GM23338 (cell line): Measurements from ENCODE around the gene ARL8B. TPM values are rescaled to one million over a fixed set of nuclear protein-coding genes. Genes with fewer than 3 reads are reported as not detected.

Experiments
- CTCF ChIP-seq, 2 experiments: fragments of 200-600 bp in 1 of 2; sonication (generic) in 1 of 2; conservative IDR thresholded peaks; 2 replicates each; pipeline versions ENCODE4 v1.5.1 to v1.6.1; 2016 to 2017; ENCODE audit warnings: antibody characterized with exemption in 2 of 2, low read depth in 2 of 2, mild to moderate bottlenecking in 2 of 2, moderate library complexity in 1 of 2
- ETS1 ChIP-seq: IDR thresholded peaks from 2 replicates; pipeline ENCODE4 v1.6.1; 2016; ENCODE audit warnings: antibody characterized with exemption
- JUNB ChIP-seq: IDR thresholded peaks from one replicate; pipeline ENCODE4 v1.6.1; 2016; ENCODE audit warnings: antibody characterized with exemption; ENCODE audit not compliant: unreplicated experiment
- NANOG ChIP-seq: IDR thresholded peaks from 2 replicates; pipeline ENCODE4 v1.6.1; 2016; ENCODE audit warnings: antibody characterized with exemption, borderline replicate concordance
- POLR2AphosphoS5 ChIP-seq: IDR thresholded peaks from 2 replicates; pipeline ENCODE4 v1.6.1; 2016; ENCODE audit warnings: antibody characterized with exemption, low read depth
- STAT1 ChIP-seq: IDR thresholded peaks from one replicate; pipeline ENCODE4 v1.6.1; 2016; ENCODE audit warnings: antibody characterized with exemption; ENCODE audit not compliant: unreplicated experiment
- ZNF114 ChIP-seq: fragments of 250-450 bp; sonication (Bioruptor Pico); IDR thresholded peaks from 2 replicates; pipeline ENCODE4 v1.5.0; 2020; ENCODE audit warnings: mild to moderate bottlenecking, moderate library complexity
- ZNF462 ChIP-seq: fragments of 250-450 bp; sonication (Bioruptor Pico); IDR thresholded peaks from 2 replicates; pipeline ENCODE4 v1.5.0; 2020; ENCODE audit warnings: mild to moderate bottlenecking, moderate library complexity
- polyA plus RNA-seq: library from polyadenylated mRNA; unstranded; fragments of >200 nt; fragmentation: Nextera tagmentation; extraction: Ambion mirVana; gene quantifications from 2 replicates; pipeline ENCODE4 v1.2.1, GENCODE V29; 2016
- total RNA-seq: library from RNA; depleted of rRNA; stranded (reverse); fragments of >200 nt; shearing (Covaris generic); gene quantifications from 2 replicates; pipeline ENCODE4 v1.2.3, GENCODE V29; 2014

ARL8B gene
- total and polyA plus RNA-seq, 2 experiments from 2014 or later: 25.5 to 40.8 TPM

- TF ChIP-seq ZNF462 (CRISPR knock-in tag) (no peak), POLR2AphosphoS5 (no peak), JUNB (no peak), STAT1 (no peak), NANOG (no peak), CTCF (conservative IDR thresholded peaks at IDR 0.05; ENCODE audit: low read depth in 2 of 2) (no peak), ETS1 (no peak), ZNF114 (CRISPR knock-in tag) (no peak)
Measured at GRCh38 chr3:5195605-5196004, 73.5 kb downstream of the ARL8B start (continued).
